D721Med (cell line): ENCODE measurements around the gene CLSTN2.

Source experiments
- DNase-seq: peaks from one replicate; pipeline ENCODE4 v3.0.0; 2011; ENCODE audit warnings: low spot score; ENCODE audit not compliant: insufficient read length
- FAIRE-seq: peaks from 2 replicates; lab custom pipeline; 2011; peaks lifted over from hg19 to GRCh38; lab: Jason Lieb, UNC
- TF ChIP-seq, protein P1 (sequence below): IDR thresholded peaks from 2 replicates; pipeline ENCODE4 v1.5.1; 2012; ENCODE audit warnings: mild to moderate bottlenecking, control low read depth; ENCODE audit not compliant: insufficient read depth; ENCODE audit errors: missing control alignments

CLSTN2 gene

DNA sequence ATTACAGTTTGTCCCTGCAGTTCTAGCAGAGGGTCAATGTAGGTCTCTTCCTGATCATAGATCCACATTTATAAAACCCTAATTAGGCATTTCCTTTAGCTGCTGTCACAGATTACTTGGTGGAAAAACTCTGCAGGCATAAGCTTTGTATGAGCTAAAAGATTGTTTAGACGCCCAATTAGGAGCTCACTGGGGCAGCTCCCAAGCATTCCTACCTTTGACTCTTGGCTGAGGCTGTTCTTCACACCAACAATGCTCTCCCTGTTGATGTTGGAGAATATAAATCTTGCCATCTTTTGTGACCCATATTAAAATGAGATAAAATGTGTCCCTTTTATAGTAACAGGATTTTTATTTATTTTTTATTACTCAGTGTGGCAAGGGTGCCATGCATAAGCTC is 594.6 kb downstream of the CLSTN2 start:
- TF ChIP-seq, protein P1, sequence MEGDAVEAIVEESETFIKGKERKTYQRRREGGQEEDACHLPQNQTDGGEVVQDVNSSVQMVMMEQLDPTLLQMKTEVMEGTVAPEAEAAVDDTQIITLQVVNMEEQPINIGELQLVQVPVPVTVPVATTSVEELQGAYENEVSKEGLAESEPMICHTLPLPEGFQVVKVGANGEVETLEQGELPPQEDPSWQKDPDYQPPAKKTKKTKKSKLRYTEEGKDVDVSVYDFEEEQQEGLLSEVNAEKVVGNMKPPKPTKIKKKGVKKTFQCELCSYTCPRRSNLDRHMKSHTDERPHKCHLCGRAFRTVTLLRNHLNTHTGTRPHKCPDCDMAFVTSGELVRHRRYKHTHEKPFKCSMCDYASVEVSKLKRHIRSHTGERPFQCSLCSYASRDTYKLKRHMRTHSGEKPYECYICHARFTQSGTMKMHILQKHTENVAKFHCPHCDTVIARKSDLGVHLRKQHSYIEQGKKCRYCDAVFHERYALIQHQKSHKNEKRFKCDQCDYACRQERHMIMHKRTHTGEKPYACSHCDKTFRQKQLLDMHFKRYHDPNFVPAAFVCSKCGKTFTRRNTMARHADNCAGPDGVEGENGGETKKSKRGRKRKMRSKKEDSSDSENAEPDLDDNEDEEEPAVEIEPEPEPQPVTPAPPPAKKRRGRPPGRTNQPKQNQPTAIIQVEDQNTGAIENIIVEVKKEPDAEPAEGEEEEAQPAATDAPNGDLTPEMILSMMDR, result no peak

DNA sequence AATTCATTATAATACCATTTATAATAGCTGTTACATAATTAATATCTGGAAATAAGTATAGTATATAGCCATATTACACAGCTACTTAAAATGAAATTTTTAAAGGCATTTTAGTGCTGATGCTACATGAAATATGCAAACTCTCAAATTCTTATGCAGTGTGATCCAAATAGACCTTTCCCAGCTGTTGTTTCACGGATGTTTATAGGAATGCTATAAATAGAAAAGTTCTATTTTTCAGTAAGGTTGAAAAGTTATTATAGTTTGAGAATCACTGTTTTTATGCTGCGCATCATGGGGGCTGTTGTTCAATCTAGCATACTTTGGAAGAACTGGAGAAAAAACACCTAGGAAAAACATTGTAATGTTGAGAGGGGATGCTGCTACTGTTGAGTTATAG is 595.1 kb downstream of the CLSTN2 start:
- DNase-seq (no peak), FAIRE-seq (no peak)
- TF ChIP-seq, protein P1, result no peak

More for the DNA sequence above, 594.6 kb downstream of the CLSTN2 start:
- DNase-seq (no peak), FAIRE-seq (no peak)

DNA sequence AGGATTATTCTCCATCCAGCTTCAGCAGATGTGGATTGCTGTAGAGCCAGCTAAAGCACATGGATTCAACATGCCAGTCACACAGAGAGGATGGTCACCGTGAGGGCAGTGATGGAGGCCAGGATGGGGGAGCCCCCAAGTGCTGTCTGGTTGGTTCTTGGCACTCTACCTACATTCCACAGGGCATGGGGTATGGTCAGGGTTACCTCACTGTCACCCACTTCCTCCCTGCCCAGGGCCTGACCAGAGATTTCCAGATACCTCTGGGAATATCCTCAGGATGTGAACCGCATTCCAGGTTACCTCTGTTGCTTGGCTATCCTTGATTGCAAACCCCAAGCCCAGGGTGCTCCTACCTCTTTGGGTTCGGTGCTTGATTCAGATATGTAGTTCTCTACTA is 595.6 kb downstream of the CLSTN2 start:
- FAIRE-seq (no peak), DNase-seq (no peak)
- TF ChIP-seq, protein P1, result no peak

DNA sequence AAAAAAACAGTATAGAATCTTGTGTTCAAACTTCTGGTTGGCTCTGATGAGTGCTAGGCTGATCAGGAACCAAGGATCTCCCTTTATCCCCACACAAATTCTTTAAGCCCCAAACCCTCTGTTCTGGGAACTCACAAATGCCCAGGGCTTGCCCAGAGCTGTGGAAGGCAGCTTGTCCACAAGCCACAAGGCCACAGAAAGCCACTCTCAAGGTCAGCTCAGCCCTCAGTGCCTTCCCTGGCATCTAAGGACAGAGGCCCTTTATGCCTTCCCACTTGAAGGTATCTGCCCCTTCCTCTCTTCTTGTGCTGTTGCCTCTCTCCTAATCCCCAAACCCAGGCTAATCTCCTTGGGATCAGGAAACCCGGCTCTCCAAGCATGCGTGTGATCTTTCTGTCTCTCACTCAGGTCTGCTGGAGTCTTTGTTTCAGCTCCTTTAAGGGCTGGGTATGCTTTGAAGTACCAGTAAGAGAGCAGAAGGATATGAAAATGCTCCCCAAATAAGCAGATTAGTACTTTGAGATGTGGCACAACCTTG is 597.9 kb downstream of the CLSTN2 start:
- FAIRE-seq (no peak), DNase-seq (no peak)
- TF ChIP-seq, protein P1, result no peak

DNA sequence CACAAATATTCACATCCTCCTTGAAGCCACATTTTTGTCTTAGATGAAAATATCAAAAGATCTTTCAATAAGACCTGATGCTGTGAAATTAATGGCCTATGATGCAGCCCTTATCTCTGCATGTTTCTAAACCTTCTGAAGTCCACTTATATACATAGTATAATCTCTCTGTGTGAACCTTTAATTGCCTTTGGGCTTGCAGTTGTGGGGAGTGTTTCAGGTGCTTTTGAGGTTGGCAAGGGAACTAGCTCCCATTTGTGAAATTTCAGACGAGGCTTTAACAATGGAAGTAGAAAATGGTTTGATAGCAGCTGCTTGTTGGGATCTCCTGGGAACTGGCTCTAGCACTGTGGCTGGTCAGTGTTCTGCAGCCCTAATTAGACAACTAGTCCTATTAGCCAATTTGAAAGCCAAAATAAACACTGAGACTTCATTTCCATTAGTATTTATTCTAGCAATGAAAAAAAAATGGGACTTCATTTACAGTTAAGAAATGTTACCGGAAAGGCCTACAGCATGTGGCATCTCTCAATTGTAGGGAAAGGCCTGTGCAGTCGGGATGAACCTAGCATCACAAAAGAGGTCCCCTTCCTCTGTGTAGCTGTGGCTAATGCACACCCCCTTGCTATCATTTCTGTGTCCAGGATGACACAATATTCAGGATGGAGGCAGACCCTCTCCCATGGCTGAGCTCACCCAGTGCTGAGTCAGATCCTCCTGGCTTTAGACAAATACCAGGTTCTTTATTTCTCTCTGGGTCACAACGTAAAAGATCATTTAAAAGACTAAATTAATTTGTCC is 602.1 kb downstream of the CLSTN2 start:
- DNase-seq (no peak), FAIRE-seq (no peak)
- TF ChIP-seq, protein P1, result no peak

DNA sequence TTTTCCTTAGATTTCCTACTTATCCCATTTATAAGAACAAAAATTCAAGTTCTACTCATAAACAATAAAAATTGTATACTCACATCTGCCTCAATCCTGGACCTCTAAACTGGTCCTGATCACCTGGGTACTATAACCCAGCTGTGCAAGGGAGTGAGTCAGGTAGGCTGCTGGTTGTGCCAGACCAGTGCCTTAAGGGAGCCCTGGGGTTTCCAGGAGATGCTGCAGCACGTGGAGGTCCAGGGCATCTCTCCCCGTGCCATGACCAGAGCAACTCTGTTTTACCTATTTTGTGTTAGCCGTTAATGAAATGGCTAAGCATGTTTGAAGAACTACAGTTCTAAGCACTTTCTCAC is 602.7 kb downstream of the CLSTN2 start:
- TF ChIP-seq, protein P1, result no peak
- FAIRE-seq (no peak), DNase-seq (no peak)

DNA sequence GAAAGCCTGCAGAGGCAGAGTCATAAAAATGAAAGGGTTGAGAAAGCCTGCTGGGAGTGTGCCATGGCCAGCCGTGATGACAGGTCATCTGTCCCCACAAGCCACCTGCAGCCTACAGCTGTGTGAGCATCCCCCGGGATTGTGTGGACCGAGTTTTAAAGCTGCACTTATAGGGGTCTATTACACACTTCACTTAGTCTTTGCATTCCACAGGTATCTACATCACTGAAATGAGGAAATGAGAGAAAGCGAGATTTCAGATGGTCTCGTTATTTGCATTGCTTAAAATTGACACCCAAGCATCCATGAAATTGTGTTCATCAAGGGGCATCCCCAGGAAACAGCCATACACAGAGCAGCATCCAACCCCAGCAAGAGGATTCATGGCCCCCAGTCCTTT is 605.3 kb downstream of the CLSTN2 start:
- no peak for FAIRE-seq
- TF ChIP-seq, protein P1, result no peak
- DNase-seq, result no peak
